Hepatocyte (in vitro differentiated cells): ENCODE data around the gene DYRK2. TPM values are rescaled to one million over a fixed set of nuclear protein-coding genes. Genes with fewer than 3 reads are reported as not detected.

Experiments used
- DNase-seq: peaks from one replicate; pipeline ENCODE4 v3.0.0-alpha.2; 2016; ENCODE audit warnings: low spot score
- H2AFZ ChIP-seq: fragments of 200-600 bp; sonication (generic); 2 replicates; pipeline ENCODE4 v1.6.0; 2016; ENCODE audit warnings: antibody characterized with exemption, mild to moderate bottlenecking
- H3K27ac ChIP-seq: fragments of 200-600 bp; sonication (generic); 2 replicates; pipeline ENCODE4 v1.5.1; 2016; ENCODE audit warnings: mild to moderate bottlenecking
- H3K27me3 ChIP-seq: fragments of 200-600 bp; sonication (generic); 2 replicates; pipeline ENCODE4 v1.6.1; 2016
- H3K36me3 ChIP-seq: fragments of 200-600 bp; sonication (generic); replicated peaks from 2 replicates; pipeline ENCODE4 v1.5.1; 2016; ENCODE audit warnings: low read depth; ENCODE audit not compliant: insufficient read depth
- H3K4me1 ChIP-seq: fragments of 200-600 bp; sonication (generic); 2 replicates; pipeline ENCODE4 v1.5.1; 2016; ENCODE audit warnings: mild to moderate bottlenecking, moderate library complexity; ENCODE audit not compliant: insufficient read depth
- H3K4me2 ChIP-seq: fragments of 200-600 bp; sonication (generic); 2 replicates; pipeline ENCODE4 v1.6.0; 2016
- H3K4me3 ChIP-seq: fragments of 200-600 bp; sonication (generic); 2 replicates; pipeline ENCODE4 v1.5.1; 2016; ENCODE audit warnings: mild to moderate bottlenecking
- H3K79me2 ChIP-seq: fragments of 200-600 bp; sonication (generic); 2 replicates; pipeline ENCODE4 v1.6.0; 2017; ENCODE audit warnings: mild to moderate bottlenecking
- H3K9me2 ChIP-seq: fragments of 200-600 bp; sonication (generic); replicated peaks from 2 replicates; pipeline ENCODE4 v1.6.0; 2017; ENCODE audit warnings: mild to moderate bottlenecking; ENCODE audit not compliant: insufficient read depth
- H3K9me3 ChIP-seq: fragments of 200-600 bp; sonication (generic); 2 replicates; pipeline ENCODE4 v1.5.1; 2016; ENCODE audit warnings: low read depth, mild to moderate bottlenecking
- H4K20me1 ChIP-seq: fragments of 200-600 bp; sonication (generic); 2 replicates; pipeline ENCODE4 v1.6.0; 2016; ENCODE audit warnings: mild to moderate bottlenecking; ENCODE audit not compliant: insufficient read depth, poor library complexity, severe bottlenecking
- CTCF ChIP-seq: fragments of 200-600 bp; sonication (generic); IDR thresholded peaks from 2 replicates; pipeline ENCODE4 v1.5.1; 2016; ENCODE audit warnings: antibody characterized with exemption, mild to moderate bottlenecking; ENCODE audit not compliant: poor library complexity
- EZH2 ChIP-seq: fragments of 200-600 bp; sonication (generic); IDR thresholded peaks from 2 replicates; pipeline ENCODE4 v1.6.1; 2016; ENCODE audit warnings: antibody characterized with exemption, mild to moderate bottlenecking, borderline replicate concordance
- EZH2phosphoT487 ChIP-seq: fragments of 200-600 bp; sonication (generic); IDR thresholded peaks from one replicate; pipeline ENCODE4 v1.6.1; 2018; ENCODE audit warnings: antibody characterized with exemption, mild to moderate bottlenecking, low read depth, moderate library complexity; ENCODE audit not compliant: unreplicated experiment, severe bottlenecking
- WGBS: methylation state at CpG from one replicate; pipeline ENCODE4 v1.1.6; 2016; ENCODE audit warnings: low lambda C conversion rate; ENCODE audit errors: missing lambda C conversion rate; 5-methylcytosine and 5-hydroxymethylcytosine counted together
- polyA plus RNA-seq: library from polyadenylated mRNA; unstranded; fragments of >200 nt; fragmentation: Nextera tagmentation; extraction: Ambion mirVana; gene quantifications from 2 replicates; pipeline ENCODE4 v1.2.1, GENCODE V29; 2016
- total RNA-seq: library from RNA; depleted of rRNA; stranded (reverse); fragments of >200 nt; gene quantifications from 2 replicates; pipeline ENCODE4 v1.2.3, GENCODE V29; 2014

The DYRK2 gene
- total and polyA plus RNA-seq, 2 experiments from 2014 or later, result 18.4 to 39.2 TPM

- no peaks in the 10 kb centered on the region for H3K9me3 ChIP-seq
- H2AFZ ChIP-seq, result no peak overlapping the region
- H3K36me3 ChIP-seq, result no peaks in the 10 kb centered on the region
- no peaks in the 10 kb centered on the region for H3K9me2 ChIP-seq
- no peaks in the 10 kb centered on the region for H3K27me3 ChIP-seq
- H3K27ac ChIP-seq, result no peak overlapping the region
- no peak for DNase-seq
- H3K4me3 ChIP-seq, result no peak overlapping the region
- TF ChIP-seq EZH2, result no peak
- no peak for TF ChIP-seq EZH2phosphoT487
- no peak for TF ChIP-seq CTCF
- H3K4me1 ChIP-seq, result no peaks in the 10 kb centered on the region
- 80% methylated on average over 6 of the region's 6 CpGs for WGBS
- no peaks in the 10 kb centered on the region for H4K20me1 ChIP-seq
- H3K79me2 ChIP-seq, result no peaks in the 10 kb centered on the region
- no peak overlapping the region for H3K4me2 ChIP-seq
These were observed 50.4 kb downstream of the DYRK2 start for GRCh38 chr12:67698672-67699581.

- no peak overlapping the region for H3K27ac ChIP-seq
- no peaks in the 10 kb centered on the region for H4K20me1 ChIP-seq
- H3K27me3 ChIP-seq, result no peaks in the 10 kb centered on the region
- H3K4me3 ChIP-seq, result no peak overlapping the region
- H3K79me2 ChIP-seq, result no peaks in the 10 kb centered on the region
- H3K36me3 ChIP-seq, result no peaks in the 10 kb centered on the region
- WGBS, result 91% methylated on average over 2 of the region's 2 CpGs
- no peak for TF ChIP-seq EZH2phosphoT487
- no peak for TF ChIP-seq CTCF
- no peak for TF ChIP-seq EZH2
- H2AFZ ChIP-seq, result no peak overlapping the region
- H3K9me2 ChIP-seq, result no peaks in the 10 kb centered on the region
- no peaks in the 10 kb centered on the region for H3K9me3 ChIP-seq
- DNase-seq, result no peak
- H3K4me2 ChIP-seq, result no peak overlapping the region
- H3K4me1 ChIP-seq, result peaks cover 6% of the 10 kb centered on the region
These were observed 52.6 kb downstream of the DYRK2 start for GRCh38 chr12:67701121-67701520.

- H3K9me3 ChIP-seq, result no peaks in the 10 kb centered on the region
- no peaks in the 10 kb centered on the region for H3K79me2 ChIP-seq
- no peak overlapping the region for H3K4me3 ChIP-seq
- no peak for DNase-seq
- no peaks in the 10 kb centered on the region for H3K36me3 ChIP-seq
- no peak overlapping the region for H2AFZ ChIP-seq
- H3K4me2 ChIP-seq, result no peak overlapping the region
- H3K27me3 ChIP-seq, result no peaks in the 10 kb centered on the region
- TF ChIP-seq CTCF, result no peak
- TF ChIP-seq EZH2phosphoT487, result no peak
- TF ChIP-seq EZH2, result no peak
- H4K20me1 ChIP-seq, result no peaks in the 10 kb centered on the region
- H3K4me1 ChIP-seq, result peaks cover 9% of the 10 kb centered on the region
- H3K27ac ChIP-seq, result no peak overlapping the region
- WGBS, result 88% methylated on average over 1 of the region's 1 CpG
- no peaks in the 10 kb centered on the region for H3K9me2 ChIP-seq
These were observed 53.6 kb downstream of the DYRK2 start for GRCh38 chr12:67702136-67702535.
